Frontal cortex (tissue), 4 donors: ENCODE data around the gene HIGD2A. TPM values are rescaled to one million over a fixed set of nuclear protein-coding genes. Genes with fewer than 3 reads are reported as not detected.

Experiments used
- DNase-seq, 2 donors: peaks; one replicate each; pipeline ENCODE4 v3.0.0; 2012; ENCODE audit warnings: low spot score in 2 of 2
- FAIRE-seq: peaks from 2 replicates; lab custom pipeline; 2012; peaks lifted over from hg19 to GRCh38; lab: Jason Lieb, UNC
- total RNA-seq: library from RNA; depleted of rRNA; stranded (reverse); fragments of >200 nt; gene quantifications from one replicate; pipeline ENCODE4 v1.2.3, GENCODE V29; 2014
- donor health status: control.
- donor health status: control.
- donor health status: control.

Gene HIGD2A
- total RNA-seq, 1 donor from 2014 or later: 27.7 TPM

GRCh38 chr5:176366232-176366894 lies 22.2 kb upstream of the HIGD2A start:
- FAIRE-seq (no peak), DNase-seq (no peak)

- FAIRE-seq (no peak), DNase-seq (no peak)
Observed at GRCh38 chr5:176368726-176369125, 19.8 kb upstream of the HIGD2A start.

- no peak for DNase-seq
- no peak for FAIRE-seq
Observed at GRCh38 chr5:176369934-176370711, 18.4 kb upstream of the HIGD2A start.

DNA sequence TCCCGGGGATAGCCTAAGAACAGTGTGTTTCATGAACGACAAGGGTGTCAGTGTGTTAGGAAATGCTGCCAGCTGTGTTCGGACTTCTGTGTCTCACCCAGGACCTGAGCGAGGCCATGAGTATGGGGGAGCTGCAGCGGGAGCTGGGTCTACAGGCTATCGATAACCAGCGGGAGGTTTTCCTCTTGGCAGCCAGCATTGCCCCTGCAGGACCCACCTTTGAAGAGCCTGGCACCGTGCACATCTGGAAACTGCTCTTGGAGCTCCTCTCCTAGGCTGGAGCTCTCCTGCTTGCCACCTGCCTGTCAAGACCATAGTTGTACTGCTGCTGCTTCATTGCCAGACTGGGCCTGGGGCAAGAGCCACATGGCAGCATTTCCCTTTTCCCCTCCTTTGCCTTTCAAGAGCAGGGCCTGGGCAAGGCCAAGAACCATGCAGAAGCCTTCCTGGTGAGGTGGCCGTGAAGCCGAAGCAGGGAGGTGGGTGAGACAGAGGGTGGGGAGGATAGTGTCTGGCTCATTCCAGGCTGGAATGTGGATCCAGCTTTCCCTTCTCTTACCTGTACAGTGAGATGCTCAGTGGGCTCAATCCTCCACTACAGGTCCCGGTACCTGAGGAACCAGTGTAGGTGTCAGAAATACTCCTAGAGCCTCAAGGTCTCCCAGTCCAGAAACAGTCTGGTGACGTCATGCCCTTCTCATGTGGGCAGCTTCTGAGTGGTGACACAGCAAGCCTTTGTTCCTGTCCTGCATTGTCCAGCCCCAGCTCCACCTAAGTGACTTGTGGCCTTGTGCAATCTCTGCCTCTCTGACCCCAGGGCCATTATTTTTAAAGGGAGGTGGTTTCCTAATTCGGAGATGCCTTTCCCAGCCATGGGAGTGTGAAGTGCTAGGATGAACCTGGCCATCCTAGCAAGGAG lies 16.7 kb upstream of the HIGD2A start:
- FAIRE-seq (no peak), DNase-seq (no peak)

DNA sequence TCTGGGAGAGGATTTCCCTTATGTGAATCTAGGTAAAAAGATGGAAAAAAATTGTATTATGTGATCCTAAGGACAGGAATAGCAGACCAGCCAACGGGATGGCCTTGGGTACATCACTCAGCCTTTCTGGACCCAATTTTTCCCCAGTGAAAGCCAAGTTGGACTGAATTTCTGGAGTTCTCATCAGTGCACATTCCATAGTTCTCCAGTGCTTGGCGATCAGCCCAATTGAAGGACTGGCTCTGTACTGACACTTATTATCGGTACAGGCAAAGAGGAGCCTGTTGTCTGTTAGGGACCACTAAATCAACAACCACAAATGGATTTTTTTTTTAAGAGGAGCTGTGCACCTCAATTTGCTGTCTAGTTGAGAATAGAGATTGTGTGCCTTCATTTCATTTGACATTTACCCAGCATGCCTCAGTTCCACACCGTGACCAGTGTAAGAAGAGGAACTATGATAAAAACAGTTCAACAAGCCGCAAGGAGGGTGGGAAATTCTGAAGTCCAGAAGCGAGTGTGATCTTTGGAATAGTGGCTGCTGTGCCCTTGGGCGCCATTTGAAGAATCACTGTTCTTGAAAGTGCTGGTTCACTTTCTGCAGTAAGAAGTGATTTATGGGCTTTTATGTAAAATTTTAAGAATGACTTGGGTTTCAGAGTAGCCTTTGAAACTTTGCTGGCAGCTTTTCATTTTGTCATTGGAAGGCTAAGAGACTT lies 15.3 kb upstream of the HIGD2A start:
- no peak for FAIRE-seq
- DNase-seq: no peak

DNA sequence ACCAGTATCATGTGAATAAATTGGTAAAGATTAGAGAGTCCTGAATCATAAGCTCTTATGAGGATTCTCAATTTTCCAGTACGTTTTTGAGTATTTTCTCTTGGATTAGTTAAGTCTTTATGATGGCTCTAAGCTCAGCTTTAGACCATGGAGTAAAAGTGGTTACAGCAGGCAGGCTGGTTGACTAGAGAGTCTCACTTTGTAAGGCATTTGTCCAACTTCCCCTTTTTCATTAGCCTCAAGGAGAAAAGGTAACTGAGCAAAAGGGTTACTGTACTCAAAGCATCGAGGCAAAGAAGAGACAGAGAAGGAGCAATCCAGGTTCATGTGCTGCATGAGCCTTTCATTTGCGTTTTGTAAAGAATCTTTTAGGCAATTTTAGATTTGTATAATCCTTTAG lies 8.7 kb upstream of the HIGD2A start:
- no peak for FAIRE-seq
- DNase-seq: no peak

DNA sequence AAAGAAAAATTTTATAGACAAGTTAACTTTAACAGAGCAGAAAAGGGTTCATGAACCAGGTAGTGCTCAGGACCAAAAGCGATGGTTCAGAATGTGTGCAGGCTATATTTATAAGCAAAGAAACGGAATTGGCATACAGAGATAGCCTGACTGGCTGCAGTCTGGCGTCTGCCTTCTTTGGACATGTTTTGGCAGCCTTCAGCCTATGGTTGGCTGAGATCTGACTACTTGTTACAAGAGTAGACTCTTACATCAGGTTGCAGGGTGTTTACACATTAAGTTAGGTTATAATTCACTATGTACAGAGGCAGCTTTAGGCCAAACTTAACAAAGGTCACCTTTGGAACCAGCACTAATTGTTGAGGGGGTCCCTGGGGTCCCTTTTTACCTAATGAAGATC lies 7.1 kb upstream of the HIGD2A start:
- DNase-seq: no peak
- FAIRE-seq: no peak

- no peak for FAIRE-seq
- no peak for DNase-seq
Observed at GRCh38 chr5:176381979-176382378, 6.6 kb upstream of the HIGD2A start.

- FAIRE-seq (no peak), DNase-seq (no peak)
Observed at GRCh38 chr5:176382721-176383120, 5.8 kb upstream of the HIGD2A start.

DNA sequence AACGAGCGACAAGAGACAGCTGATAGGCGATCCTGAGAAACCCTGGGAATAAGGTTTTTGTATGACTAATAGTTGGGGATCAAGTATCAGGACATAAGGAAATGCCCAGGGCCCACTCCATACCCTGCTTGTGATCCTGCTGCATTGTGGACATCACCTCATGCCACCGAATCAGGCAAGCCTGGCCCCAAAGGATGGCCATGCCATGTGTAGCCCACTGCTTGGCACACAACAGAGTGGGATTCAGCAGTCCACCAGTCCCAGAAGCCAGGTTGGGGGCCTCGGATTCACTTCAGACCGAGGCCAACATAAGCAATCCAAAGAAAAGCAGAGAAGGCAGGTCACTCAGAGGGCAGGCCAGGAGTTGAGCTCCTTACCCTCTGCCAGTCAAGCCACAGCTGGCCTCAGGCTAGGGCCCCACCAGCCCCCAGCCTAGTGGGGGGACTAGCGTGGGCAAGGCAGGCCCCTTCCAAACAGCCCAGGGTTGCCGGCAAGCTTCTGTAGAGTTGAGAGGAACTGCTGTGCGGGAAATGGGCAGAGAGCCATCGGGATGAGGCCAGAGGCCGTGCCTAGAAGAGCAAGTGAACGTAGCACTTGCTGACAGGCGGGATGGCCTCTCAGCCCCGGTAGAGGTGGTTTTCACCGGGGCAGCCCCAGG lies 5.2 kb upstream of the HIGD2A start:
- FAIRE-seq (no peak), DNase-seq (no peak)

- FAIRE-seq (no peak), DNase-seq (no peak)
Observed at GRCh38 chr5:176383961-176384360, 4.6 kb upstream of the HIGD2A start.

DNA sequence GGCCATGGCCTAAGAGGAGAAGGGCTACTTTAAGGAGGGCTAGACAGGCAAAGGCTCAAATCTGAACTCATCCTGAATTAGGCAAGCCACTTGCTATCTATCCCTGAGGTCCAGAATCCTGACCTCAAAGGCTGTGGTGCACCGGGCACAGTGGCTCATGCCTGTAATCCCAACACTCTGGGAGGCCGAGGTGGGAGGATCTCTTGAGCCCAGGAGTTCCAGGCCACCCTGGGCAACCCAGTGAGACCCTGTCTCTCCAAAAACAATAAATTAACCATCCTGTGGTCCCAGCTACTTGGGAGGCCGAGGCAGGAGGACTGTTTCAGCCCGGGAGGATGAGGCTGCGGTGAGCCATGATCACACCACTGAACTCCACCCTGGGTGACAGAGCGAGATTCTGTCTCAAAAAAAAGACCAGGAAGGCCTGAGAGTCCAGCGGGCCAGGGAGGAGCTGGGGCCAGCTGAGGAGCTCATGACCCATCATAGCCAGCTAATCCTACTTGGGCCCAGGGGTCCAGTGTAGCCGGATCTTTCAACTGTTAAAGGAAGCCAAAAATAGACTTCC lies 4.1 kb upstream of the HIGD2A start:
- FAIRE-seq: no peak

DNA sequence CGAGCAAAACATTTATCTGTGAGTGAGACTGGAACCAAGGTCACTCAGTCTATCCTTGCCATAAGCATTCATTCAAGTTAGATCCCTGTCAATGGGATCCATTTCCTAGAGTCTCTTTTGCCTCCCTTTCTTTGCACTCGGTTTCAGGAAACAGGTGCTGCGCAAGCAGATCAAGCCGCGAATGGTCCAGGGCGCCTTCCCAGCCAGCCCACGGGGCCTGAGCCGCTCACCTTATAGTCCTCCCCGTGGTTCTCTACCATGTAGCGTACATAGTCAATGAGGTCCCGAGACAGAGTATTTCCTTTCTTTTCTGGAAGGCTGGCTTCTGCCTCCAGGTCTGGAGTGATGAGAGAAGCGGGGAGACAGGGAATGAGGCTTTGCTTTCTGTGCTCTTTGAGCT lies 3.6 kb upstream of the HIGD2A start:
- FAIRE-seq (no peak), DNase-seq (no peak)

More for the DNA sequence above, 4.1 kb upstream of the HIGD2A start:
- DNase-seq: no peak

- DNase-seq (no peak), FAIRE-seq (no peak)
Observed at GRCh38 chr5:176386491-176386890, 2.1 kb upstream of the HIGD2A start.

- no peak for FAIRE-seq
- DNase-seq: no peak
Observed at GRCh38 chr5:176387384-176387925, 1.1 kb upstream of the HIGD2A start.

- DNase-seq: no peak
- FAIRE-seq: no peak
Observed at GRCh38 chr5:176388003-176388443, 528 bp upstream of the HIGD2A start.

DNA sequence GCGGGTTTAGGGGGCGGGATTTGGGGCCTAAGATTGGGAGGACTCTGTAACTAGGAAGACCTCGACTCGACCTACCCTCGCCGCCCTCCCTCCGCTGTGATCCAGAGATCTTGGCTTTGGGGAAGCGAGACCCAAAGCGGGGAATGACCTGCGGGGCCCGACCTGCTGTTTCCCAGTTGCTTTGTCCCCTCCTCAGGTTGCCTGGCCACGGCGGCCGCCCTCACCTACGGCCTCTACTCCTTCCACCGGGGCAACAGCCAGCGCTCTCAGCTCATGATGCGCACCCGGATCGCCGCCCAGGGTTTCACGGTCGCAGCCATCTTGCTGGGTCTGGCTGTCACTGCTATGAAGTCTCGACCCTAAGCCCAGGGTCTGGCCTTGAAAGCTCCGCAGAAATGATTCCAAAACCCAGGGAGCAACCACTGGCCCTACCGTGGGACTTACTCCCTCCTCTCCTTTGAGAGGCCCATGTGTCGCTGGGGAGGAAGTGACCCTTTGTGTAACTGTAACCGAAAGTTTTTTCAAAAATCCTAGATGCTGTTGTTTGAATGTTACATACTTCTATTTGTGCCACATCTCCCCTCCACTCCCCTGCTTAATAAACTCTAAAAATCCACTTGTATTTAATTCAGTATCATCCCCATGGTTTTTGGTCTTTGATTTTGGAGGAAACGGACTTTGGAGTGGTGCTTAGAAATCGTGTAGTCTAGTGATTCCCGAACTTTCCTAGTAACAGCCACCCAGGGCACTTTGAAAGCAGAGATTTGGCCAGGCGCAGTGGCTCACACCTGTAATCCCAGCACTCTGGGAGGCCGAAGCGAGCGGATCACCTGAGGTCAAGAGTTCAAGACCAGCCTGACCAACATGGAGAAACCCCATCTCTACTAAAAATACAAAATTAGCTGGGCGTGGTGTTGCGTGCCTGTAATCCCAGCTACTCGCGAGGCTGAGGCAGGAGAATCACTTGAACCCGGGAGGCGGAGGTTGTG lies 878 bp downstream of the HIGD2A start:
- no peak for DNase-seq
- FAIRE-seq: no peak

DNA sequence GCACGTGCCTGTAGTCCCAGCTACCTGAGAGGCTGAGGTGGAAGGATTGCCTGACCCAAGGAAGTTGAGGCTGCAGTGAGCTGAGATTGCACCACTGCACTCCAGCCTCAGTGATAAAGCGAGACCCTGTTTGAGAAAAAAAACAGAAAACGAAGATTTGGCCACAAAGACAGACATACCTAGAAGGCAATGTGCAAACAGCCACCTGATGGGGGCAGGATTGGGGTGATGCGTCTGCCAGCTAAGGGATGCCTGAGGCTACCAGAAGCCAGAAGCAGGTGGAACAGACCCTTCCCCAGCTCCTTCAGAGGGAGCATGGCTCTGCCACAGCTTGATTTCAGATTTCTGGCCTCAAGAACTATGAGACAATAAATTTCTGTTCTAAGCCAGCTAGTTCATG lies 2.9 kb downstream of the HIGD2A start:
- FAIRE-seq (no peak), DNase-seq (no peak)
